HG02885 (cell line): Measurements from ENCODE around the gene ELMO1.

ENCODE experiments used
- ATAC-seq: cut with Tn5 transposase; IDR thresholded peaks from one replicate; pipeline ENCODE4 v1.9.1; 2021; ENCODE audit warnings: mild to moderate bottlenecking; ENCODE audit not compliant: unreplicated experiment, poor library complexity

ELMO1 gene

GRCh38 chr7:37089972-37090371, 358.7 kb downstream of the ELMO1 start:
- ATAC-seq, result no peak

- no peak for ATAC-seq
Measured at GRCh38 chr7:37085600-37085999, 363.1 kb downstream of the ELMO1 start.

- no peak for ATAC-seq
Measured at GRCh38 chr7:37084303-37084702, 364.4 kb downstream of the ELMO1 start.

- no peak for ATAC-seq
Measured at GRCh38 chr7:37083311-37084096, 365.2 kb downstream of the ELMO1 start.

- no peak for ATAC-seq
Measured at GRCh38 chr7:37081436-37081835, 367.2 kb downstream of the ELMO1 start.

GRCh38 chr7:37079420-37079819, 369.2 kb downstream of the ELMO1 start:
- no peak for ATAC-seq

GRCh38 chr7:37076668-37077067, 372.0 kb downstream of the ELMO1 start:
- ATAC-seq, result no peak

GRCh38 chr7:37074370-37074769, 374.3 kb downstream of the ELMO1 start:
- ATAC-seq, result no peak

- no peak for ATAC-seq
Measured at GRCh38 chr7:37071124-37071523, 377.5 kb downstream of the ELMO1 start.

GRCh38 chr7:37070471-37070870, 378.2 kb downstream of the ELMO1 start:
- ATAC-seq, result no peak

GRCh38 chr7:37070031-37070430, 378.6 kb downstream of the ELMO1 start:
- ATAC-seq, result no peak

GRCh38 chr7:37069336-37069735, 379.3 kb downstream of the ELMO1 start:
- ATAC-seq, result no peak

- no peak for ATAC-seq
Measured at GRCh38 chr7:37068902-37069301, 379.8 kb downstream of the ELMO1 start.

GRCh38 chr7:37068038-37068437, 380.6 kb downstream of the ELMO1 start:
- ATAC-seq, result no peak

- ATAC-seq, result peak; percentile 60
Measured at GRCh38 chr7:37065779-37066271, 382.8 kb downstream of the ELMO1 start.

- ATAC-seq, result no peak
Measured at GRCh38 chr7:37062560-37062859, 386.2 kb downstream of the ELMO1 start.

- no peak for ATAC-seq
Measured at GRCh38 chr7:37061849-37062559, 386.7 kb downstream of the ELMO1 start.

GRCh38 chr7:37056234-37056912, 392.3 kb downstream of the ELMO1 start:
- no peak for ATAC-seq

GRCh38 chr7:37054624-37055241, 393.9 kb downstream of the ELMO1 start:
- ATAC-seq, result no peak

GRCh38 chr7:37052705-37053104, 396.0 kb downstream of the ELMO1 start:
- no peak for ATAC-seq

GRCh38 chr7:37050801-37051200, 397.9 kb downstream of the ELMO1 start:
- no peak for ATAC-seq
